Stimulated activated CD8-positive, alpha-beta memory T cell treated with anti-CD3 and anti-CD28 coated beads, Interleukin-7, amount 100 ng/mL, for 24 hours (primary cell): ENCODE measurements around the gene TMEM52.

Experiments used
- DNase-seq: peaks from one replicate; pipeline ENCODE4 v3.0.0-alpha.2; 2020; ENCODE audit warnings: low read depth

TMEM52 gene

DNA sequence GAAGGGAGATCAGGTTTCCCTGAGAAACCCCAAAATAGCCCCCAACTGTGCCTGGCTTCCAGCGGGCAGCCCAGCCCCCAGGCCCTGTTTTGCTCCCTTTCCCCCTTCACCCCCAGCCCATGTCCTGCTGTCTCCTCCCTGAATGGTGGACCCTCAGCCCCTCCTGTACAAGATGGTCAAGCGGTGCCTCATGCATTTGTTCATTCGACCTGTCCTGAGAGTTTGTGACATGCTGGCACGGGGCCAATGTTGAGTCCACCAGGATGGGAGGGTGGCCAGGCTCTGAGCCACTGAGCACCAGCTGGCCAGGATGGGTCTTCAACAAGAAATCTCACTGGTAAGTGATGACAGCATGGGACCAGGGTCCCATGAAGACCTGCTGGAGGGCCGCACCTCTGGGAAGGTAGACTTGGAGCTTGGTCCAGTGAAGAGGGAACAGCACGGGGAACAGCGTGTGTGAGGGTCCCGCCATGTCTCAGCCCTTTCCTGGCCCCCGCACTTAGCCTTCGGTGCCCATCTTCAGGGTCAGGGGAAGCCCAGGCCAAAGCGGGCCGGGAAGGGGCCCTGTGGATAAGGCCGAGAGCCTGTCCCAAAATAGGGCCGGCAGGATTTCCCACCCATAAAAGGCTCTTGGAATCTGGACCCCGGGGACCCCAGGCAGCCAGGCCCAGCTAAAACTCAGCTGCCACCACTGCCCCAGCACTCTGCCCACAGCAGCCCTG, 3.9 kb downstream of the TMEM52 start, which contains the start of gene CALML6:
Gene CALML6 (plus strand): TSS at position 290 of the 722 bp plus-strand sequence. CDS start 21 bp downstream, at position 311.
- DNase-seq, result no peak

DNA sequence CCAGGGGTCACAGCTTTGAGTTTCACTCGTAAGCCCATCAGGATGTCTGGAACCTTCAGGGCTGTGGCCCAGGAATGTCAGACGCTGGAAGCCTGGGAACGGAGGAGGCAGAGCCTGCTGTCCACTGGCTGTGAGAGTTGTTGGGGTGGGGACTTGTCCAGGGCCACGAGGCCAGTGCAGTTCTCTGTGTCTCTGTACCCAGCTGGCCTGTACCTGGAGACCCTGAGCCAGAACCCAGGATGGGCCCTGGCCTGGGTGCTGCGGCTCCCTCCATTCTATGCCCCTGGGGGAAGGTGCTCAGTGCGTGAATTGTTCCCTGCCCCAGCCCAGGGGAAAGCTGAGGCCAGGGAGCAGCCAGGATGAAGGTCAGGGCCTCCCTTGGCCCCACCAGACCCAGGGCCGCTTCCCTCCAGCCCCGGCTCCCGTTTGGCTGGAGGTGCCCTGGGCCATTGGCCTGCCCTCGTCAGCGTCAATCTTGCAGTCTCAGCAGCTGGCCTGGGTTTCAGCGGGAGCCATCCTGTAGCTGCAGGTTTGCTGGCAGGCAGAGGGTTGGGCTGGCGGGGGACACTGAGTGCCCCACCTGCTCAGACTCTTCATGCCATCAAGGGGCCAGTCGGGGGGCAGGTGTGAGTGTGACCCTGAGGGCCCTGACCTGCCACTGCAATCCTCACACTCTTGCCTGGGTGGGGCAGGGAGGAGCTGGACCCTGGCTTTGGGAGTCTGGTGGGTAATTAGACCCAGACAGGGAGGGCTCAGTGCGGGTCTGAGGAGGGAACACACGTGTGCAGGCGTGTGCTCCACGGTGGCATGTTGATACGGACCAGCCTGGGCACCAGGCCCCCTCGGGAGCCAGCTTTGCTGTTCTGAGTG, 4.7 kb downstream of the TMEM52 start:
- DNase-seq, result no peak

DNA sequence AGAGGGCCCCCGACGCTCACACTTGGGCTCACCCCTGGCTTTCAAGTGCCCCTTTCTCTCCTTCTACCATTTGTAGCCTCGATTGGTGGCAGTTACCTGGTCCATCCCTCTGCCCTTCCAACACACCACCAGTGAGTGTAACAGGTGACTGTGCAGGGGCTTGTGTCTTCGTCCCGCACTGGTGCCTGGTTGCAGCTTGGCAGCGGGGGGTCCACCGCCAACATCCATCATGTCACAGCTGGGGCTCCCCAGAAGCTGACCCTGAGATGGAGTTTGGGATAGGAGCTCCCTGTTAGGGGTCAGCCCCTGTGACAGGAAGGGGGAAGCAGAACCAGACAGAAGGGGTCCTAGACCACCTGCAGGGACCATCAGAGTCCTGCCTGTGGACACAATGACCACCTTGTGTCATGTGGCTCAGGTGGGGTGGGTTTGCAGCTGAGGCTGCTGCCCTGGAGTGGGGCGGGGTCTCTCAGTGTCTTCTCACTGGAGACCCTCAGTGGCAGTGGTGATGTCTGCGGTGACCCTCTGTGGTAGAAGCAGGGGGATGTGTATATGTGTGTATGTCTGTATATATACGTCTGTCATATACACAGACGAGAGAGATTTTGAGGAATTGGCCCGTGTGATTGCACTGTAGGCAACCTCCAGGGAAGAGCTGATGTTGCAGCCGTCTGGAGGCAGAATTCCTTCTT, 7.6 kb downstream of the TMEM52 start:
- DNase-seq, result no peak

DNA sequence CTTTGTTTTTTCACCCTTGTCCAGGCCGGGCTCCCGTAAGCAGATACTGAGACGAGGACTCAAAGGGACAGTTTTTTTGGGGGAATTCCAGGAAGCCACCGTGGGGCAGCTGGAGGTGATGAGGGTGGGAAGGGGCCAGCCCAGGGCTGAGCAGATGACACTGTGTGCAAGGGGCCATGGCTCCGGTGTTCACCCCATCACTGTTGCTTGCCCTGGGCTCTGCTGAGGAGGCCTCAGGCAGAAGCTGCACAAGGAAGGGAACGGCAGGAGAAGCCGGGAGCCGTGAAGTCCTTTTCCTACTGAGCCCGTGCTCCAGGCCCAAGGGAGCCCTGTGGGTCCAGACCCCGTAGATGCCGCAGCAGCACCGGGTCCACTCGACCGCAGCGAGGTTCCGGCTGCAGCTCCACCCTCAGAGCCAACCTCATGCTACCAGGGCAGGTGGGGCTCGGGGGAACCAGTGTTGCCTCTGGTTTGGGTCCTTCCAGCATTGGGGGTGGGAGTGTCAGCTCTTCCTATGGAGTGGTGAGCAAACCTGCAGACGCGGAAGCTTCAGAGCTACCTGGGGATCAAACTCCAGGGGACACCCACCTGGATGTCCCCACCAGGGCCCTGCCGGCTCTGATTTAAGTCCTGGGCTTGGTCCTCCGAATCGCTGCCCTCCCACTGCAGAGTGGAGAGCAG, 8.3 kb downstream of the TMEM52 start:
- no peak for DNase-seq

DNA sequence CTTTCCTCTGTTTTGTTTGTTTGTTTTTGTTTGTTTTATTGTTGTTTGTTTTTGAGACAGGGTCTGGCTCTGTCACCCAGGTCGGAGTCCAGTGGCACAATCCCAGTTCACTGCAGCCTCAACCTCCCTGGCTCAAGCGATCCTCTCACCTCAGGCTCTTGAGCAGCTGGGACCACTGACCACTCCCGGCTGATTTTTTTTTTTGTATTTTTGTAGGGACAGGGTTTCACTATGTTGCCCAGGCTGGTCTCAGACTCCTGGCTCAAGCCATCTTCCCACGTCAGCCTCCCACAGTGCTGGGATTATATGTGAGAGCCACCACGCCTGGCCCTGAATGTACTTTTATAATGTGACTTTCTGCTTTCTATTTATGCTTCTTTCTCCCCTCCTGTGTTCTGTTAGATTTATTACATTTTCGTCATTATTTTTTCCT, 9.0 kb downstream of the TMEM52 start:
- no peak for DNase-seq

DNA sequence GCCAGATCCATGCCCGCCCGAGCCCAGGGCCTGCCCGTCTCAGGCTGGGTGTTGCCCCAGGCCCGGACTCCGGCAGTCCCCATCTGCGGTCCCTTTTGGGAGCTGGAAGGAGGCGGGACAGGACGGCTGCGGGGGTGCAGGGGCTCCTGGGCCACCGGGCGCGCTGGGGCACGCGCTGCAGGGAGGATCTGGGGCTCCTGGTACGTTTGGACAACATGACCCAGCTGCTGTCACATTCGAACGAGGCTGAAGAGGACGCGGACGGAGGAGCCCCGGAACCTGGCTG, 10.6 kb downstream of the TMEM52 start:
- no peak for DNase-seq

DNA sequence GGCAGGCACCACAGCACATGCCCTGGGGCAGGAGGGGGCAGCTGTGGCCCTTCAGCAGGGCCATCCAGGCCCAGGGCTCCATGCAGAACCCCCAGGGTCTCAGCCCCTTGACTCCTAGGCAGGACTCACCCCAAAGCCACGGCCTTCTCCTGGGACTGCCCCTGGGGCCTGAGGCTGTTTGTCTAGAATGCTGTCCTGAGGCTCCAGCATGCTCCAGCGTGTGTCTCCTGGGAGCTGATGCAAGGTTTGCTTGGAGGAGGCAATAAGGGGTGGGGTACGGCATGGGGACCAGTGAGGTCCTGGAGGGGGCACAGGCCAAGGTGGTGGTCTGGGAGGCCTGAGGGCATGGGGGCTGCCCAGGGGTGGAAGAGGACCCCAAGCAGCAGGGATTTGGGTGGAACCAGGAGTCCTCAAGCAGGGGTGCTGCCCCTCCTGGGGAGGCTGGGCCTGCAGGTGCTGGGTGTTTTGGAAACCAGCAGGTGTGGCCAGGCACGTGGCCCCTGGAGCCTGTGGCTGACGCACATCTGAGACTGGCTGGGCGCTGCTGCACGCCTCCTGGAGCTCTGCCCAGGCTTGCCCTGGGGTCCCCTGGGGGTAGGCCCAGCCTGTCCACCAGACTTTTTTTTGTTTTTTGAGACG, 11.9 kb downstream of the TMEM52 start:
- no peak for DNase-seq

DNA sequence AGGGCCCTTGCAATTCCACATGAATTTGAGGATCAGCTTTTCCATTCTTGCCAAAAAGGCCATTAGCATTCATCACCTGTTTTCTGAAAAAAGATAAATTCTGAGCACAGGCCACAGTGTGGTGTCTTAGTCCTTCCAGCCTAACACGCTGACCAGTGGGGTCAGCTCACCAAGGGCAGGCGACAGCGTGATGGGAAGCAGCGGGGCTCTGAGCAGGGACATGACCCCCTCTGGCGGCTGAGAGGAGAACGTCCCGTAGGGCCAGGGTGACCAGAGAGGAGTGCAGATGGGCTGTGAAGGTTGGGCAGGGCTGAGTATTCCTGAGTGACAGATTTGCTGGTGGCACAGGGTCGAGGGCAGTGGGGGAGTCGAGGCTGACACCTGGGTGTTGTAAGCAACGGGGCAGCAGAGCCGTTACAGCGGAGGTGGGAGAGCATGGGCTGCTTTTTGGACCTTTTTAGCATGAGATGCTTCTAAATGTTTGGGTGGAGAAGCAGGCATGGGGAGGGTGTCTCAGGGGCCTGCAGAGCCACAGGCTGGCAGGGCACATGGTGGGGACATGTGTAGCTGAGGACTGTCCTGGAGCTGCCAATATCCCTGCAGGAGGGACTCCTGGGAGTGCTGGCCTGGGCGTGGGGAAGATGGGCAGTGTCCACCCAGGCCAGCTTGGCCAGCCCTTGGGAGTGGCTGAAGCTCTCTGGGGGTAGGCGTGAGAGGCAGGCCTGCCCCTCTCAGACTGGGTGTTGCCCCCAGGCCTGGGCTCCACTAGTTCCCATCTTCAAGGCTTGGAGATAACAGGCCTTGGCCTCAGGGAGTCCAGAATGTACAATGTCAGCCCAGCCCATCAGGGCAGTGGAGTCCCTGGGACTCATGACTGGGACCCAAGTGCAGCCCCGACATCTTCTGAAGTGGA, 12.6 kb downstream of the TMEM52 start:
- DNase-seq, result peak; percentile 41

DNA sequence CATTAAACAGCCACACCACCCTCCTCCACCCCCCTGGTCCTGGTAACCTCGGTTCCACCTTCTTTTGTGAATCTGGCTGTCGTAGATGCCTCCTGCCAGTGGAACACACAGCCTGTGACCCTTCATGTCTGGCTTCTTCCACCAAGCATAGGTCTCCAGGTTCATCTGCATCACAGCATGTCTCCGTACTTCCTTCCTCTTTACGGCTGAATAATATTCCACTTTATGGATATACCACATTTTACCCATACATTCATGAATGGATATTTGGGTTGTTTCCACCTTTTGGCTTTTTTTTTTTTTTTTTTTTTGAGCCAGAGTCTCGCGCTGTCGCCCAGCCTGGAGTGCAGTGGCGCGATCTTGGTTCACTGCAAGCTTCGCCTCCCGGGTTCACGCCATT, 15.9 kb downstream of the TMEM52 start:
- DNase-seq, result no peak

DNA sequence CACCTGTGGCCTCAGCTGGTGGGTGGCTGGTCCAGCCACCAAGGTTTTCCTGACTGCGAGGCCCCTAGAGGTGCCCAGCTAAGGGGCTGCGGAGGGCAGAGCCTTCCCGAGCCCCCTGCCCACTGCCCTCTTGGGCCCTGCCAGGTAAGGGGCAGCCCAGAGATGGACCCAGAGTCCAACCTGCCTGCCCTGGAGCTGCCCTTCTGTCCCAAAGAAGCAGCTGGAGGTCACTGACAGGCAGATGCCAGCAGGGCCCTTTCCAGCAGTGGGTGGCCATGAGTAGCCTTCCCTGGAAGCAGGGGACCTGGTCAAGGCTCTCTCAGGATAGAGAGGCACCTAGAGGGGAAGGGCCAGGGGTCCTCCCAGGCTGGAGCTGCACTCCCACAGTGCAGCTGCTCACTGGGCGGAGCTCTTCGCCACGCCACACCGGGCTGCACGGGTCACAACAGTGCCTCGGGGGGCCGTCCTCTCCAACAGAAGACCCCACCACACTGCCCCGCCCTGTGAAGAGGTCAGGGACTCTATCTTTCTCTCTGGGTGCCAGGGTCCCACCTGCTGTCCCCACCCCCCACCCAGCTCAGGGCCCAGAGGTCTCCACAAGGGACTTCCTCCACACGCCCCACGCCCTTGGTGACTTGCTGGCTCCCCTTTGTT, 17.3 kb downstream of the TMEM52 start:
- no peak for DNase-seq

DNA sequence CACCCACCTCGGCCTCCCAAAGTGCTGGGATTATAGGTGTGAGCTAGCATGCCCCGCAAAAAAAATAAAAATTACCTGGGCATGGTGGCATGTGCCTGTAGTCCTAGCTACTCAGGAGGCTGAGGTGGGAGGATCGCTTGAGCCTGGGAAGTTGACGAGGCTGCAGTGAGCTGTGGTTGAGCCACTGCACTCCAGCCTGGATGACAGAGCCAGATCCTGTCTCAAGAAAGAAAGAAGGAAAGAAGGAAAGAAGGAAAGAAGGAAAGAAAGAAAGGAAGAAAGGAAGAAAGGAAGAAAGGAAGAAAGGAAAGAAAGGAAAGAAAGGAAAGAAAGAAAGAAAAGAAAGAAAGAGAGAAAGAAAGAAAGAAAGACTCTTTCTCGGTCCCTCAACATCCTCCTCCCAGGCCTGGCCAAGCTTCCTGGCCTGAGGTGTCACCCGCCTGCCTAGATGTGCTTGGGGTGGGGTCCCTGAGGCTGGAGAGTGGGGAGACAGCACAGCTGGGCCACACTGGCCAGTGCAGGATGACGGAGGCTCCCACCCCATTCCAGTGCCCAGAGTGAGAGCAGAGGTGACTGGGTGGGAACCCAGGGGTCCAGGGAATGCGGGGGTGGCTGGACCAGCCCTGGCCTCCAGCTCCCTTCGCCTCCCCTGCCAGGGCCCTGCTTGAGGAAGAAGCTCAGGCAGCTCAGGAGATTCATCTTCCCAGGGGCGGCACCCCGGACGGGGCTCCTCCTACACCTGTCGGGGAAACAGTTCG, 18.0 kb downstream of the TMEM52 start:
- no peak for DNase-seq

DNA sequence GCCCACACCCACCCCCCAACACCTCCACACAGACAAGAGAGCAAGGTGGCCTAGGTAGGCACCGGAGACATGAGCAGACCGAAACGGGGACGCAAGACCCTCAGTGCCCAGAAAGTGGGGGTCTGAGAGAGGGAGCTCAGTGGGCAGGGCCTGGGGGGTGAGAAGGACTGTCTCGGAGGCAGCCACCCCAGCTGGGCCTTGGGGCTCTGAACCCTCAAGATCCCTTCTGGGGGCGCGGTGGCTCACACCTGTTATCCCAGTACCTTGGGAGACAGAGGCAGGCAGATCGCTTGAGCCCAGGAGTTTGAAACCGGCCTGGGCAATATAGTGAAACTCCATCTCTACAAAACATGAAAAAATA, 19.1 kb downstream of the TMEM52 start:
- no peak for DNase-seq

DNA sequence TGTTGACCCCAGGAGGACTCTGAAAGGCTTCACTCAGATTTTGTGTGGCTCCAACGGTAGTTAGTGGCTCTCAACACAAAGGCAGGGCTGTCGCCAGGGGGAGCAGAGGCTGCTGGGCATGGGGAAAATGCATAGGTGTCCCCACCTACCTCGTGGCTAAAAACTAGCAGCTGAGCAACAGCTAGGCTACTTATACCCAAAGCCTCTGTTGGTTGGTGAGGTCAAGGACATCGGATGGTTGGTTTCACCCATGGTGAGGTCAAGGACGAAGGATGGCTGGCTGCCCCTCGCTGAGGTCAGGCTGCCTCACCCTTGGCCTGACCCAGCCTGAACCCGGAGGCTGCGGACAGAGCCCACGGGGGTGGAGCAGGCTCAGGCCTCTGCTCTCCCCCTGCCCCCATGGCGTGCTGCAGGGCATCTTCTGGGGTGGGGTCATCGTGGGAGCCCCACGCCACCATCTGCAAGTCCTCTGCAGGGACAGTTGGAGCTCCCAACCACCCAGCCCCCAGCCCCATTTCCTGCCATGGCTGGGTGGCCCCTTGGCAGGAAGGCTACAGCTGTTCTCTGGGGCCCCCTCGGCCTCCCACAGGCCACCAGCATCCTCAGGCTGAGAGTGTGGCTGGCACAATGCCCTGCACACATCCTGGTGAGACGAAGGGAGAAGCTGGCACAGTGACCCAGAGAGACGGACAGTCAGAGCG, 19.7 kb downstream of the TMEM52 start:
- DNase-seq, result no peak

DNA sequence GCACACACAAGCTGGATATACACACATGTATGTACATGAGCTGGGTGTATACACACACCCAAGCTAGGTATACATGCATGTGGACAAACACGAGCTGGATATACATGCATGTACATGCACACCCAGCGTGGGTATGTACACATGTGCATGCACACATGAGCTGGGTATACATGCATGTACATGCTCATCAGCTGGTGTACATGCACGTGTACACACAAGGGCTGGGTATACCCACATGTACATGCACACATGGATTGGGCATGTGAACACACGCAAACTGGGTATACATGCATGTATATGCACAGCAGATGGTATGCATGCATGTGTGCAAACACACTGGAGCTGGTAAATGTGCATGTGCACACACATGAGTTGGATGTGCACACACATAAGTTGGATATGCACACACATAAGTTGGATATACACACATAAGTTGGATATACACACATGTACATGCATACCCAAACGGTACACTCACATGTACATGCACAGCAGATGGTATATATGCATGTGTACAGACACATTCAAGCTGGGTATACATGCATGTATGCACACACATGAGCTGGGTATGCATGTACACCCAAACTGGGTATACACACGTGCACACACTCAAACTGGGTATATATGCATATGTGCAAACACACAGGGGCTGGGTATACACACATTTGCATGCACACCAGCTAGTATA, 20.7 kb downstream of the TMEM52 start:
- DNase-seq, result no peak

DNA sequence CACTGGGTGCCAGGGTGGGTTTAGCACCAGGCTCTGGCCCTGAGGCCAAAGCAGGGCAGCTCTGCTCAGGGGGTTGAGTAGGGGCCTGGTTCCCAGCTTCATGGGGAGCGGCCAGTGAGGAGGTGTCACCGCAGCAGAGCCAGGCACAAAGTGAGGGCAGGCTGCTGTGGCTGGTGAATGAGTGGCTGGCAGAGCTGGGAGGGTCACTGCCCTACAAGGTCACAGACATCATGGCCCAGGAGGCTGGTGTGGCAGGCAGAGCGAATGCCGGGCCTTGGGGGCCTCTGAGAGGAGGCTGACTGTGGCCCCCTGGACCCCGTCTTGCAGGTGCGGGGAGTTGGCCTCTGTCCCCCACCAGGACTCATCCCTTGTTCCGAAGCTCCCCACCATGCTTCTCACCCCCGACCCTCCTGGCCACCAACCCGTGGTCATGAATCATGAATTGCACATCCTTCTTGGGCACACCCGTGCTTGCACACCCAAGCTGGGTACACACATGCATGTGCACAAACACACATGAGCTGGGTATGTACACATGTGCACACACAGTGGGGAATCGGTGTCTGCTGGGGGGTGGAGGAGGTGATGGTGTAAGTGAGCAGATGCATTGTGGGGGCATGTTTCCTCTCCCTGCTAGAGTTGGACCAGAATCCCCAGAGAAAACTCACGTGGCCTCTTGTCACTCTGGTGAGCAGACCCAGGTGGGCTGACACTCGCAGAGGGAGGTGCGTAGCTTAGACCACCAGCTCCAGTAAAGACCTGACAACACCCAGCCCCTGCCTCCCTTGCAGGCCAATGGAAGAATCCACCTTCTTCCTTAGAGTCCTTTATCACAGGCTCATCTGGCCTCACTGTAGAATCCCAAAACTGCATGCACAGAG, 23.4 kb downstream of the TMEM52 start:
- no peak for DNase-seq

DNA sequence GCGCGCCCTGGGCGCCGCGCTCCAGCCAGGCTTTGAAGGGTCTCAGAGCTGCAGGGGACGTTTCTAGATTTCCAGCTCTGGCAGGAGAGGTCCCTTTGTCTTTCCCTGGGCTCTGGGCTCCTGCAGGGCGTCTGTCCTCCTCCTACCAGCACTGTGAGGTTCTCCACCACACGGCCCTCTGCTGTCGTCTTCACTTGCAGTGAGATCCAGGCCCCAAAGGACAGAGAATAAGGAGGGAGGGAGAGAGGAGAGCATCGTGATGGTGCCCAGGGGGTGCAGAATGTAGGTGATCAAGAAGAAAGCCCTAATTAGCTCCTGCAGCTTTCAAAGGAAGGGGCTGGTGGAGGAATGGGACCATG, 24.0 kb downstream of the TMEM52 start:
- no peak for DNase-seq

DNA sequence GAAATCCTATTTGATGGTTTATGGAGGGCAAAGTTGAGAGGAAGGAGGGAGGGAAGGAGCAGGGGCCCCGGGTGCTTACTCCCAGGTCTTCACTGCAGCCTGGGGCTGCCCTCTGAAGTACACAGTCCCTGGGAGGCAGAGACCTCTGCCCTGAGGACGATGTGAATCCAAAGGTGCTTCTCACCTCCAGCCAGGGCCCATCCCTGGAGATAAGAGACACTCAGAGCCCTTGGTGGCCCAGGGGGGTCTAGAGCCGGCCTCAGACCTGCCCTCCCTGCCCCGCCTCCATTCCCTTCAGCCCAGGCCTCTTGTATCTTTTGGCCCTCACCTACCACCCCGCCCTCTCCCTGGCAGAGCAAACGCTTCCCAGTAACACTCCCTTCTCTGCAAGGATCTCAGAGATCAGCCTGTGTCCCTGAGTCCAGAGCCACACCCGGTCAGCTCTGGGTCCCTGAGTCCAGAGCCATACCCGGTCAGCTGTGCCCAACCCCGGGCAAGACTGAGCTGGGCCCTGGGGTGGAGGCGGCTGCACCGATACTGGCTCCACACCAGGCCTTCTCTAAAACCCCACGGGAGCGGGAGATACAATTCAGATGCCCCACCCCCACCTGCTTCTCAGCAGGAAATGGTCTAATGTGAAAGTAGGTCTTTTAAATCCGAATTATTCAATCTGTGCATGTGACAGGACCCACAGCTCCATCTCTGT, 24.6 kb downstream of the TMEM52 start:
- DNase-seq, result no peak
